HL-60 (cell line): Measurements from ENCODE around the gene PRR9.

ENCODE experiments used
- CTCF ChIP-seq: IDR thresholded peaks from one replicate; pipeline ENCODE4 v1.5.1; 2011; ENCODE audit warnings: low read length, control low read depth, inconsistent platforms; ENCODE audit not compliant: insufficient read depth
- GABPA ChIP-seq: IDR thresholded peaks from 2 replicates; pipeline ENCODE4 v1.6.1; 2012; ENCODE audit warnings: low read depth
- POLR2AphosphoS5 ChIP-seq: IDR thresholded peaks from 2 replicates; pipeline ENCODE4 v1.6.1; 2012; ENCODE audit warnings: low read depth
- REST ChIP-seq: IDR thresholded peaks from 2 replicates; pipeline ENCODE4 v1.6.1; 2012; ENCODE audit warnings: low read depth; ENCODE audit not compliant: insufficient replicate concordance

- no peak for TF ChIP-seq CTCF
- no peak for TF ChIP-seq REST
- TF ChIP-seq GABPA = no peak
- TF ChIP-seq POLR2AphosphoS5 = no peak
These were observed 21.1 kb downstream of the PRR9 start for GRCh38 chr1:153238527-153238926.
